ENCODE data around the gene CDH24.

Gene CDH24

GRCh38 chr14:23045419-23046357 is 11.6 kb downstream of the CDH24 start:
- DNase-seq (ENCODE audit: low spot score): no peak

- DNase-seq (ENCODE audit: low spot score): no peak
These were observed 12.5 kb downstream of the CDH24 start for GRCh38 chr14:23044840-23045239.

- no peak for DNase-seq (ENCODE audit: low spot score)
These were observed 13.6 kb downstream of the CDH24 start for GRCh38 chr14:23043754-23044153.

GRCh38 chr14:23043145-23043544 is 14.2 kb downstream of the CDH24 start:
- DNase-seq (ENCODE audit: low spot score): no peak

- no peak for DNase-seq (ENCODE audit: low spot score)
These were observed 15.0 kb downstream of the CDH24 start, which contains the start of gene PSMB11 for GRCh38 chr14:23042162-23042965. Gene PSMB11, plus strand, starts transcription at chr14:23042212. Its CDS starts 14 bp downstream, at chr14:23042226.

GRCh38 chr14:23041729-23042128 is 15.6 kb downstream of the CDH24 start:
- no peak for DNase-seq (ENCODE audit: low spot score)

- DNase-seq (ENCODE audit: low spot score): no peak
These were observed 17.2 kb downstream of the CDH24 start for GRCh38 chr14:23040100-23040499.

GRCh38 chr14:23035303-23036144 is 21.8 kb downstream of the CDH24 start:
- no peak for DNase-seq (ENCODE audit: low spot score)

GRCh38 chr14:23034498-23035302 is 22.6 kb downstream of the CDH24 start, which contains the start of gene PSMB5:
Gene PSMB5, minus strand, starts transcription at chr14:23034900. Its CDS starts 19 bp downstream, at chr14:23034881.
- DNase-seq (ENCODE audit: low spot score): peak; percentile 94

- DNase-seq (ENCODE audit: low spot score): no peak
These were observed 23.4 kb downstream of the CDH24 start for GRCh38 chr14:23033801-23034497.

- DNase-seq (ENCODE audit: low spot score): no peak
These were observed 24.0 kb downstream of the CDH24 start for GRCh38 chr14:23033251-23033727.

- no peak for DNase-seq (ENCODE audit: low spot score)
These were observed 26.4 kb downstream of the CDH24 start for GRCh38 chr14:23030936-23031335.

GRCh38 chr14:23028799-23029198 is 28.5 kb downstream of the CDH24 start:
- DNase-seq (ENCODE audit: low spot score): peak; percentile 36

GRCh38 chr14:23025151-23025814 is 32.0 kb downstream of the CDH24 start:
- DNase-seq (ENCODE audit: low spot score): no peak

- DNase-seq (ENCODE audit: low spot score): no peak
These were observed 32.7 kb downstream of the CDH24 start for GRCh38 chr14:23024612-23025075.

- no peak for DNase-seq (ENCODE audit: low spot score)
These were observed 33.5 kb downstream of the CDH24 start for GRCh38 chr14:23023795-23024152.

- DNase-seq (ENCODE audit: low spot score): no peak
These were observed 34.1 kb downstream of the CDH24 start for GRCh38 chr14:23023022-23023794.

- no peak for DNase-seq (ENCODE audit: low spot score)
These were observed 35.4 kb downstream of the CDH24 start for GRCh38 chr14:23021889-23022442.

All from CD4-positive, alpha-beta T cell treated with Interleukin-2 at 100 ng/mL for 4 hours (primary cell).